LNCaP clone FGC (cell line): ENCODE results near the gene SRGAP1.

Experiments used
- DNase-seq: peaks from one replicate; pipeline ENCODE4 v3.0.0-alpha.2; 2011; ENCODE audit warnings: low read depth
- H3K4me3 ChIP-seq: 2 replicates; pipeline ENCODE4 v1.5.1; 2011; ENCODE audit warnings: mild to moderate bottlenecking, low read depth, low read length, control low read depth
- CTCF ChIP-seq: IDR thresholded peaks from 2 replicates; pipeline ENCODE4 v1.5.1; 2012; ENCODE audit warnings: mild to moderate bottlenecking; ENCODE audit not compliant: control insufficient read depth, insufficient read depth; ENCODE audit errors: extremely low read depth

SRGAP1 gene

GRCh38 chr12:63948211-63948610, 103.7 kb downstream of the SRGAP1 start:
- no peak for TF ChIP-seq CTCF
- no peak overlapping the region for H3K4me3 ChIP-seq
- no peak for DNase-seq

- no peak for DNase-seq
- H3K4me3 ChIP-seq: no peak overlapping the region
- TF ChIP-seq CTCF: no peak
Observed at GRCh38 chr12:63949902-63950301, 105.4 kb downstream of the SRGAP1 start.

- no peak for TF ChIP-seq CTCF
- H3K4me3 ChIP-seq: no peak overlapping the region
- no peak for DNase-seq
Observed at GRCh38 chr12:63952995-63953394, 108.5 kb downstream of the SRGAP1 start.

- DNase-seq: no peak
- no peak for TF ChIP-seq CTCF
- H3K4me3 ChIP-seq: no peak overlapping the region
Observed at GRCh38 chr12:63955831-63956666, 111.5 kb downstream of the SRGAP1 start.

- TF ChIP-seq CTCF: no peak
- H3K4me3 ChIP-seq: no peak overlapping the region
- DNase-seq: no peak
Observed at GRCh38 chr12:63957496-63957895, 113.0 kb downstream of the SRGAP1 start.

GRCh38 chr12:63958876-63959580, 114.5 kb downstream of the SRGAP1 start:
- no peak for TF ChIP-seq CTCF
- H3K4me3 ChIP-seq: no peak overlapping the region
- no peak for DNase-seq

GRCh38 chr12:63961048-63961447, 116.5 kb downstream of the SRGAP1 start:
- TF ChIP-seq CTCF: no peak
- DNase-seq: no peak
- no peak overlapping the region for H3K4me3 ChIP-seq
